Stimulated activated naive CD4-positive, alpha-beta T cell (primary cell): ENCODE data around the gene CRACR2B.
A peak's percentile ranks its signal among the peaks of the same experiment; 100 is the strongest.

Experiments
- DNase-seq, 6 experiments: peaks; one replicate each; lab custom pipeline; 2025; lab: John Stamatoyannopoulos, UW

CRACR2B gene

DNA sequence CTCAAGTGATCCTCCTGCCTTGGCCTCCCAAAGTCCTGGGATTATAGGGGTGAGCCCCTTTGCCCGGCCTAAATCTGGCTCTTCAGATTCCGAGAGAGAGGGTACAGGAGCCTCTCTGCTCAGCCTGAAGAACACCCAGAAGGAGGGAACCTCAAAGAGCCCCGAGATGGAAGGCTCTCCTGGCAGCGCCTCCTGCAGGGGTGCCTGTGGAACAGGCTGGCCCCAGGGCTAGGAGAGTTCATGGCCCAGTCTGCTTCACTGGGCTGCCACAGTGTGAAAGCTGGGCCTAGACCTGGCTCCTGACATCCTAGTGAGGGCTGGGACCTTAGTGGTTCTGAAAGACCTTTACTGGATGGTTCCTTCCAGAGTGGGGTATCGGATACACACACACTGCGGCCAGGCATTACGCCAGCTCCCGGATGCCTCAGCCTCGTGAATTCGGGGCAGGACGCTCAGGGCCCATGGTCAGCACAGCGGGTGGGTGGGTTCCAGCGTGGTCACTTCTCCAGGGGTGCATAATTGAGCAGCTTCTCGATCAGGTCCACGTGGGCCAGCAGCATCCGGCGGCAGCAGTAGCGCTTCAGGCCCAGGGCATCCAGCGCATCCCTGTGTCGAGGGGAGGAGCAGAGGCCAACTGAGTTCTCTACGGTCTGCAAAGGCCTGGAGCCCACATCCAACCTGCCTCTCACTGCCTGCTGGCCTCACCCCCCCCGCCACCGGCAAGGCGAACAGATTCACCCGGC is 12.3 kb downstream of the CRACR2B start:
- DNase-seq, result no peak

DNA sequence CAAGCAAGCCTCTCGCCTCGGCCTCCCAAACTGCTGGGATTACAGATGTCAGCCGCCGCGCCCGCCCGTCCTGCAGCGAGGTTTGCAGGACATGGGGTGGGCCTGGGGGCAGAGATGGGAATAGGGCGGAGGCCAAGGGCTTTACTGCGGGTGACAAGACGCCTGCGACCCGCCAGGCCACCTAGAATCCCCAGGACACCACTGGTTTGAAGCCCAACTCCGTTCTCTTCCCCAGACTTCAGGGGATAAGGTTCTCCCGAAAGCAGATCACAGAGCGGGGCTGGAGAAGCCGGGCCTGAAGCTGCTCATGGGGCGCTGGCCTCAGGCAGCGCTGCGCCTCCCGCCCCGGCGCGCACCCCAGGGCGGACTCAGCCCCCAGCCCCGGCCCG is 14.3 kb downstream of the CRACR2B start:
- DNase-seq, result no peak

DNA sequence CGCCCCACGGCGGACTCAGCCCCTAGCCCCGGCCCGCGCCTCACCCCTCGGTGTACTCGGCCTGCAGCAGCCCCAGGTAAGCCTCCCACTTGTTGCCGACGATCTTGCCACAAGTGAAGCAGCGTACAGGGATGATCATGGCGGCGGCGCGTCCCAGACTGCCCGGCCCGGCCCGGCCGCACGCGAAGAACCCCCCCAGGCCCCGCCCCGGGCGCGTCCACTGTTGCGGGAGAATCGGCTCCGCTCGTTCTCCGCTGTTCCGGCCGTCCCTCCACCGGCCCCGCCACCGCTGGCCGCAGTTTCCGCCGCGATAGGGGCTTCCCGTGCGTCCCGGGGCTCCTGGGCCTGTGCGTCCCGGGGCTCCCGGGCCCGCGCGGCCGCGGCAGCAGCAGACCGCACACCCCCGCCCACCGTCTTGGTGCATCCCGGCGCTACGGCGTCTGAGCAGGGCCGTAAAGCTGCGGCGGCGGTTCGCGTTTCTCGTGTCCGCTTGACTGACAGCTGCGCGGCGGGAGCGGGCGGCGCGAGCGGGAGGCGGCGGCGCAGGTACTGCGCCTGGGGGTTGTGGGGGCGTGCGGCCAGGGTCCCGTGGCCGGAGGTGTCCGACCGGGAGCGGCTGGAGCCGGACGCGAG is 14.8 kb downstream of the CRACR2B start, which contains the start of the genes POLR2L and TSPAN4:
Gene POLR2L (minus strand): TSS at position 160 of the 633 bp plus-strand sequence. CDS start 21 bp downstream, at position 139.
Gene TSPAN4 (plus strand): TSS at position 483 of the 633 bp plus-strand sequence. CDS start 7,453 bp downstream, outside the sequence.
- DNase-seq, result peak; percentile 64 to 91 (median 80)

DNA sequence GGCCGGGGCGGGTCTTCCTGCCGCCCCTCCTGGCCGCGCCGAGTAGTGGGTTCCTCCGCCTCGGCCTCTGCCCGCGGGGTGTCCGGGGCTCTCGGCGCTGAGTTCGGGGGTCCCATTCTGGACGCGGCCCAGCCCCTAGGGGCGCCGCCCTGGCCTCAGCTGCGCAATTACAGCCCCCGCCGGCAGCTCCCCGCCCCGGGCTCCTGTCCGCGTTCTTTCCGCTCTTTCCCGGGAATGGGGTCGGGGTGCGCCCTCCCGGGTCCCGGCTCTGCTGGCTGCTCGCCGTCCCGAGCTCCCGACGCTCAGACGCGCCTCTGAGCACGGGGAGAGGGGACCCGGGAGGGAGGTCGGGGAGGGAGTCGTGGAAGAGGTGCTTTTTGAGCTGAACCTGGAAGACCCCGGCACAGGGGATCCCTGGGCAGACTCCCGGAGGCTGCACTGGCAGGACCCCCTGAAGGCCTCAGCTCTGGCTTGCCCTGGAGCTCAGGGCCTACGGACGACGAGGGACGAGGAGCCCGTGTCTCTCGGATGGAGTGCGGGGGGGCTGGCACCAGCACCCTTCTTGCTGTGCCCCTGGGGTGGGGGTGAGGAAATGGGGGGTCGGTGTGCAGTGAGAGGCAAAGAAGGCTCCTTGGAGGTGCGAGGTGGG is 15.5 kb downstream of the CRACR2B start:
- no peak for DNase-seq

DNA sequence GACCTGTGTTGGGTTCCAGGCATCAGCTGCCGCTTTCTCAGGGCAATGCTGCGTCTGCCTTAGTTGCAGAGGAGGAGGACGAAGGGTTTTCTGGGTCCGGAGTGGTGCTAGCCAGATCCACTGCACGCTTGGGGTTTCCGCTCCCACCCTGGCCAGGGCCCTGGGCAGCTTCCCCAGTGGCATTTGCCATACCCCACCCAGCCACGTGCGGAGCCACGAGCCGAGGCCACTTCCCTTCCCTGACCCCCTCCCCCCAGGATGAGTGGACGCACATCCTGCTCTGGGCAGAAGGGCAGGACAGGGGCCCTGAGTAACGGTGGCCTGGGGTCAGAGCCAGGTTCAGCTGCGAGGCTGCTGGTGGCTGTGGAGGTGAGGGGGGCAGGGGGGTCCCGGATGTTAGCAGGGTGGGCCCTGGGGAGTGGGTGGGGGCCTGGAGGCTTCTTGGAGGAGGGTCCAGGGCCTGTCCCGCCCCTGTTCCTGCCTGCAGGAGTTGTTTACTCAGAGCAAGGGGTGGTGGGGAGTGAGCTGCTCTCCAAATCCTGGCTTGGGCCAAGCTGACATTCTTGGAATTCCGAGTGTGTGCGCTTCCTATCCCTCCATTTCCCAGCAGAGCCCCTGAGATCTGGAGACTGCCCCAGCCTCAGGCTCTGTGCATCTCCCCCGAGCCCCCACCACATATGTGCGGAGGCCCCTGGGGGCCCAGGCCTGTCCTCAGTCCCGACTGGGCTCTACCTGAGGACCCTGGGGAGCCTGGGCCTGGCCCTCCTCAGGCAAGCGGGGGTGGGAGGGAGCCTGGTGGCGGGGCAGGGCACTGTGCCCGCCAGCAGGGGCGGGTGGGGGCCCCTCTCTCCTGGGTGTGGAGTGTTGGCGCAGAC is 16.3 kb downstream of the CRACR2B start:
- no peak for DNase-seq

DNA sequence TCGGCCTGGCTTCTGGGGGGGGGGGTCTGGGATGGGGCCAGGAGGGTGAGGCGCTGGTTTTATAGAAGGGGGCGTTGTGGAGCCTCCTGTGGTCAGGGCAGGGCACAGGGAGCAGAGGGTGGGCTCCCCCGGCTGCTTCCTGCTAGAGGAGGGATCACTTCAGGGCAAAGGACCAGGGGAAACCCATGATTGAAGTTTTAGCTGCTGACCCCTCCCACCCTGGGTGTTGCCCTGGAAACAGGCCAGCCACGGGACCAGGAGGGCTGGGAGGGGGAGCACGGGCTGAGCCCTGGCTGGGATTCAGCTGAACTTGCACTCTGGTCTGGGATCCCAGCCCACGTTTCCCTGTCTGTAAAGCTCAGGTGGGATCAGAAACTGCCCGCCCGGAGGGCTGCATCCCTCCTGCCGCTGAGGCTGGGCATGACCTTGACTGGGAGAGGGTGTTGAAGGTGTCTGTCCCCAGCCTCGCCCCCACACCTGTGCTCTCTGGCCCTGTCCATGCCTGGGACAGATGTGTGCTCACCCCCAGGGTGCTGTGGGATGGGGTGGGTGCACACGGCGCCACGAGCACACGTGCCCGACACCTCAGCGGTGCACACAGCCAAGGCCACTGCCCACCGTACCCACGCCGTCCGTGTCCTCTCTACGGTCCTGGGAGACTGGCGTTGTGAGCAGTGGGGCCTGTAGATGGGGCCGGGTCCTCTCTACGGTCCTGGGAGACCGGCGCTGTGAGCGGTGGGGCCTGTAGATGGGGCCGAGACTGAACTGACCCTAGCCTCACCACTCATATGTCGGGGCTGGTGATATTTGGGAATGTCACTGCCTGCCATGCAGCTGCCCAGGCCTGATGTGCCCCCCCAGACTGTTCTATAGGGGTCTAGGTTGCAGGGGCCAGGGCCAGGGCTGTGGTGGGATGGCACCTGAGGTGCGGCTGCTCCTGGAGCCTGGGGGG is 17.2 kb downstream of the CRACR2B start:
- no peak for DNase-seq

DNA sequence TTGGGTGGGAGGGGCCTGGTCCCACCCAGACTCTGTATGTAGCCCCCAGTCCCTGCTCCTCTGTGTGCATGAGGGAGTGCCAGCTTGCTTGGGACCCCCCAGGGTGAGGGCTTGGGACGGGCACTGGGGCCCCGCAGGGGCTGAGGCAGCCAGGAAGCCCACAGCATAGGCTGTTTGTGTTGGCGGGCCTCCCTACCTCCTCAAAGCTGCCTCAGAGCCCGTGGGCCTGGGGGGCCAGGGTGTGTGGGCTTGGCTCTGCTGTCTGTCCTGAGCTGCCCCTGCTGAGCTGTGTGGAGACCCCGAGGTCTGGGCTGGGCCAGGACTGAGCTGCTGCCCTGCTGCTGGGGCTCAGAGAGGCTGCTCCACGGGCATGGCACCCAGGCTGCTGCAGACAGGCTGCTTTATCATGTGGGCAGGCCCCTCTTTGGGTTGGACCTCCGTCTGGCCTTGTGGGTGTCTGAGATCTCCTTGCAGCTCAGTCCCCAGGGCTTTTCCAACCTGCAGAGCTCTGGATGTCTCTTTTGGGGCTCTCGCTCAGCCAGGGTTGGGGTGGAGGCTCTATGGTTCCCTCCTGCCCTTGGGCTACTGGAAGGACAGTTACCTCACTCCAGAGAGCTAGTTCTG is 18.3 kb downstream of the CRACR2B start:
- DNase-seq, result no peak

DNA sequence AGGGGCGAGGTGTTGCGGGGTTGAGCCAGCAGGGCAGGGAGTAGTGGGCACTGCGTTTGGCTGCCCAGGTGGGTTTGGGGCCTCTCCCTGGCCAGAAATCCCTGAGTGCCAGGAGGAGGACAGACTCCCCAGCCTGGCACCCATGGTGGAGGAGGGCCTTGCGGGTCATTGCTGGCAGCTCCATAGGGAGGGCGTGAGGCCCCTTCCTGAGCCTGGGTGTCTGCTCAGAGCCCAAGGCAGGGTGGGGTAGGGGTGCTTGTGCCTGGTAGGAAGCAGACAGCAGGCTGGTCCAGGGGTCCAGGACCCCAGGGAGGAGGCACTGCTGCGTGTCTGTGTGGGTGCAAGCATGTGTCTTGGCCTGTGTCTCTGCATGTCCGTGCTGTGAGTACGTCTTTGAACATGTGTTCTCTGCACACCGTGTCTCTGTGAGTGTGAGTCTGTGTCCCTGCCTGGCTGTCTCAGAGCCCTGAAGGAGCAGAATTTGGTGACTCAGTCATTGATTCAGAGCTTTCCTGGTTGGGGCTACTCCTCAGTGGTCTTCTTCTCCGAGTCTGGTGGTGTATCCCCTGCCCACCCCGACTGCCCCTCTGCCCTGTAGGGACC is 18.9 kb downstream of the CRACR2B start:
- DNase-seq, result no peak

DNA sequence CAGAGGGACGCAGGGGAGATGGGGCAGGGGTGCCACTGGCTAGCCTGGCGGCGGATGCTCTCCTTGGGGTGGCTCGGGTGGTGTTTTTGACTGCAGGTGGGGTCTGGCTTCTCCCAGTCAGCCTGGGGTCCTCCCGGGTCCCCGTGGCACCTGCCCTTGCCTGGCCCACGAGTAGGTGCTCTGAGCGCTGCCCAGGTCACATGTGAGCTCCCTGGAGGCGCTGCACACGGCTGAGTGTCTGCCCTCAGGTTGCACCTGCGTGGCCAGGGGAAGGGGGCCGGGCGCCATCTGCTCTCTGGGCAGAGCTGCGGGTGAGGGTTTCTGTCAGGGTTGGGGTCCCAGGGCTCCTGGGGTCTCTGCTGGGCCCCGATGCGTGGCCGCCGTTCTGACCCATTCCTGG is 20.2 kb downstream of the CRACR2B start:
- DNase-seq, result no peak

DNA sequence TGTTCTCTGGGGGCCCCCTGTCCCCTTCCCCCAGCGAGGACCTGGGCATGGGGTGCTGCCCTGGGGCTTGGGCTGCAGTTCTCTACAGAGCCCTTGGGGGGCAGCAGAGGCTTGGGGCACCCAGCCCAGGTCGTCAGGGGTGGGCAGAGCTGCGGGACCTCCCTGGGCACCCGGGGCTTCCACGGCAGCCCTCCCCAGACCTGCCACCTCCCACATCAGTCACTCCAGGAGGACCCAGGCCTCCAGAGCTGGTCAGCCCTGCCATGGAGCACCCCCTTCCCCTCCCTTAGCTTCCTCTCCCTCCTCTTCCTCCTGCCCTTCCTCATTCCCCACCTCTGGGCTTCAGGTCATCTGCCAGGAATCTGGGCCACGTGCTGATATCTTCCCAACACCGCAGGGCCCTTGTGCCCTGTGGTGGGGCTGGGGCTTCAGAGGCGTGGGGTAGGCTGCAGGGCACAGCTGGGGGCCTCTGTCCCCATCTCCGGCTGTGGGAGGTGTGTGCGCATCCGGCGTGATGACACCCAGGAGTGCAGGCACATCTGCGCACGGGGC is 20.7 kb downstream of the CRACR2B start:
- DNase-seq, result peak in 5 of 6 experiments; percentile 25 to 67 (median 59)

DNA sequence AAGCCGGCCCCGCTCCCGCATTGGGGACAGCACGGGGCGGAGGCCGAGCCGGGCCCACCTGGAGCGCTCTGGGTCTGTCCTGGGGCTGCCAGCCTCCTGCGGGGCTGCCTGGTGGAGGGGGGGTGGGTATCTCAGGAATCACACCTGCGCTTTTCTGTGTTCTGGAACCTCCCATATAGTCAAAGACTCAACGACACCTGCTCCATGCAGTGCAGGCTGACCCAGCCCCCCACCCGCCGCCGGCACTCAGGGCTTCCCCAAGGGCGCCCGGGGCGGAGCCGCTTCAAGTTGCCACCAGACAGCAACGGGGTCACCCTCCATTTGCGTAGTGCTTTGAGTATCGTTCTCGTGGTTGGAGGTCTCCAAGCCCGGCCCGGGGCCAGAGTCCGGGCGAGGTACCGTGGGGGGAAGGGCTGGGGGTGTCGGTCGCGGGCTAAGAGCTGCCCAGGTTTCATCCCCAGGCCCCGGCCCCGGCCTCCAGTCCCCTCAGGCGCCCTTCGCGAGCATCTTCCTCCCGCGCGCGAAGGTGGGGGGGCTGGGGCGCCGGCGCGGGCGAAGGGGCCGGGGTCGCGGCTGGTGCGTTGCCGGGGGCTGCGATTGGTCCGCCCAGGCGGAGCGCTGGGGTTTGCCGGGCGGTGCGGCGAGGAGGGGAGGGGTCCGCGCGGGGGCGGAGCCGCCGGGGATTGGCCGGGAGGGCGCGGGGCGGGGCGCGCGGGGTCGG is 21.5 kb downstream of the CRACR2B start:
- DNase-seq, result peak in 2 of 6 experiments; percentile 36 to 46

DNA sequence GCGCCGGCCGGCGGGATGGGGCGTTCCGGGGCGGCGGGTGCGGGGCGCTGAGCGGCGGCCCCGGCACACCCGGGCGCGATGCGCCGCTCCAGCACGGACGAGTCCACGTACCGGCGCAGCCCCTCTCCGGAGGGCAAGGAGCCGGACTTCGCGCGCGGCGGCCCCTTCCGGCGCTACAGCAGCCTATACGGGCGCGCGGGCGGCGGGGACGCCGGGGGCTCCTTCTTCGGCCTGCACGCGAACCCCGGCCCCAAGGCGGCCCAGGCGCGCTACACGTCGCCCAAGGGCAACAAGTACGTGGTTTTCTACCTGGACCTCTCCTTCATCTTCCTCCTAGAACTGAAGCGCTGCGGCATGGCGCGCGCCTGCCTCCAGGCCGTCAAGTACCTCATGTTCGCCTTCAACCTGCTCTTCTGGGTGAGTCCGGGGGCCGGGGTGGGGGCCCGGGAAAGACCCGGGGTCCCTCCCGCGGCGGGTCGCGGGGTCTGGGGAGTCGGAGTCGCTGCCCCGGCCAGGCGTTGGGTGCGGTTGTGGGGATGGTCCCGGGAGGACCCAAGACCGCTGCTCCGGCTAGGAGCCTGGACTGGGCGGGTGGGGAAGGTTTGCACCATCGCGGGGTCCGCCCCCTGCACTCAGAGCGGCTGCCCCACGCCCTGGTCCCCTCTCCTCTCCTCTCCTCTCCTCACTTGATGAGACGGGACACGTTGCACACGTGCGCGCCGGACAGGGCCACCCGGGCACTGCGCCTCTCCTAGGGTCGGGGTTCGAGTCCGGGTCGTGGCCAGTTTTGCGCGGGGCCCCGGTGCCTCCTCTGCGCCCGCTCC is 22.4 kb downstream of the CRACR2B start:
- DNase-seq, result no peak

DNA sequence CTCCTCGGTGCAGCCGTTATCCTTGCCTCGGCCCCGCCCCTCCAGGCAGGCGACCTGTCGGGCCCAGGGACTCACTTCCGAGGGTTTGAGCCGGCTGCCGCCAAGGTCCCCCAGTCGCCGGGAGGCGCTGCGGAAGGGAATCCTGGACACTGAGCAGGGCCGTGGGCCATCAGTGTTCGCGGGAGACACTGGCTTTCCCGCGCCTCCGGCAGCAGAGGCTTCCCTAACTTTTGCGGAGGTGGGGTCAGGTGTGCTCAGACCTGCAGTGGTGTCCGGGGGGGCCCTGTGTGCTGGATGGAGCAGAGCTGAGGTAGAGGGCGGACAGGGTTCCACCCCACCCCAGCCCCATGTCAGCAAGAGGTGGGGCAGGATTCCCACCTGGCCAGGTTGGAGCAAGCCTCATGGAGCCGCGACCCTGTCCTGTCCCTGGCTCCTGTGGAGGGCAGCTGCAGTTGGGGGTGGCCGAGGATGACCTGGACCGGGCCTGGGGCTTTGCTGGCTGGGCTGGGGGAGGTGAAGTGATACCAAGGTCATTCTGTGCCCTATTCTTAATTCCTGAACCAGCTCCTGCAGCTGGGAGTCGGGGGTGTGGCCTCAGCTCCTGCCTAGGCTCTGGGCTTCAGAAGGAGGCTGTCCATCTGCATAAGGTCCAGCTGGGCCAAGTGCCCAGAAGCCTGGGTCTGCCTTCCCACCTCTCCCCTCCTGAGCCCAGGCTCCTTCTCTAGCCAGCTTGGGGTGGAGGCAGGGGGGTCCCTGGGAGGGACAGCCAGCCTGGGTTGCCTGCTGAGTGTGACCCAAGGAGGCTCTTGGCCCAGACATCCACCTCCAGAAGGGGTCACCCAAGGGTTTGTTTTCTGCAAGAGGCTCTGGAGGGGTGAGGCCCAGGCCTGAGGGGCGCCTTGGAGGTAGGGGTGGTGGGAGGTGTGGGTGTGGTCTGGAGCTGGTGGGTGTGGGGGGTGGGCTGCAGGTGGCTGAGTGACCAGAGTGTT is 23.4 kb downstream of the CRACR2B start:
- DNase-seq, result no peak

DNA sequence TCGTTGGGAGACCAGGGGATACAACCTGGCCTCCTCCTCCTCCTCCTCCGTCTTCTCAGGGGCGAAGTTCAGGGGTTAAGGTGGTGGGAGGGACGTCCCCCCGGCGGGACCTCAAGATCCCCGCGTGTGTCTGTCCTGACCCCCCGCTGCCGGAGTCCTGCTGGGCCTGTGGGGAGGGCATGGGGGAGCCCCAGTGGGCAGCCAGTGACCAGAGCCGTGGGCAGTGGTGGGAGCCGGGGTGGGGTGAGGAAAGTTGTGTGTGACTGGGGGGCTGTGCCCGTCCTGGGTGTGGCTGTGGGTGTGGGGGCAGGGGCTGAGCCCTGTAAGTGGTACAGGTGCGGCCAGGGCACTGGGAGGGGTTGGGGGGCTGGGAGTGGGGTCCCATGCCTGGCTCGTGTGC is 25.0 kb downstream of the CRACR2B start:
- no peak for DNase-seq

DNA sequence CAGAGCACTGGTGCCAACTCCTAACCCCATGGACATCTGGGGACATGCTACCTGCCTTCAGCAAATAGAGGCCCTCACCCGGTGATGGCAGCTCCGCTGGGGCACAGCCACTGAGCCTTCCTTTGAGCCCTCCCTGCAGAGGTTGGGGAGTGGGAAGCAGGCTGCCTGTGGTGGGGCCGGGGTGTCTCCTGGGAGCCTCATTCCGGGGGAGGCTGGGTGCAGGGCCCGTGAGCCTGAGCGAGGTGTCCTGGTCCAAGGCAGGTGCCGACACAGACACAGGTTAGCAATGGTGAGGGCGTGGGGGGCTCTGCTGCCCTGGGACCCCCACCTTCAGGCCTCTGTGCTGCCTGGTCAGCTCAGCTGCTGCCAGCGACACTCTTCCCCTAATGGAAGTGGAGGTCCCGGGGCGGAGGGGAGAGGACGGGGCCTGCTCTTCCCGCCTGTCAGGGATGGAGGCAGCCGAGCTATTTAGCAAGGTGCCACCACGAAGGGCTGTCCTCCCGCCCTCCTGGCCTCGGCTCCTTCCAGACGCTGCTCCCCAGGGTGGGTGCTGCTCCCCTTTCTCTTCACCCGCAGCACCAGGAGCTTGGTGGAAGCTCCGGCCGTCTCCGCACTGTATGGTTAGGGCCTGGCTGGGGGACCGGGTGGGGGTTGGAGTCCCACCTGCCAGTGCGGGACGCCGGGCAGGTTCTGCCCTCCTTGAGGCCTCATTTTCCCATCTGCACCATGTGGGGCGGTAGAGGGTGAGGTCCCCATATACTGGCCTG is 26.1 kb downstream of the CRACR2B start:
- DNase-seq, result no peak
